HG03108 (cell line): Measurements from ENCODE around the gene PARD3.

Source experiments
- ATAC-seq: cut with Tn5 transposase; IDR thresholded peaks from one replicate; pipeline ENCODE4 v1.9.1; 2021; ENCODE audit warnings: moderate library complexity; ENCODE audit not compliant: unreplicated experiment

Gene PARD3

GRCh38 chr10:34825414-34825813 lies 10.3 kb upstream of the PARD3 start:
- ATAC-seq: no peak

GRCh38 chr10:34824870-34825269 lies 9.8 kb upstream of the PARD3 start:
- no peak for ATAC-seq

- ATAC-seq: no peak
Observed at GRCh38 chr10:34821587-34822585, 6.8 kb upstream of the PARD3 start.

- ATAC-seq: no peak
Observed at GRCh38 chr10:34817586-34817985, 2.5 kb upstream of the PARD3 start.

GRCh38 chr10:34817054-34817453 lies 2.0 kb upstream of the PARD3 start:
- no peak for ATAC-seq

GRCh38 chr10:34816501-34817002 lies 1.5 kb upstream of the PARD3 start:
- no peak for ATAC-seq

GRCh38 chr10:34816085-34816496 lies 995 bp upstream of the PARD3 start:
- ATAC-seq: no peak

GRCh38 chr10:34814913-34815184 lies 247 bp downstream of the PARD3 start:
- no peak for ATAC-seq

- ATAC-seq: peak; percentile 38
Observed at GRCh38 chr10:34814223-34814912, 728 bp downstream of the PARD3 start.

GRCh38 chr10:34813626-34814222 lies 1.4 kb downstream of the PARD3 start:
- no peak for ATAC-seq

GRCh38 chr10:34812771-34813170 lies 2.3 kb downstream of the PARD3 start:
- no peak for ATAC-seq

GRCh38 chr10:34811968-34812514 lies 3.1 kb downstream of the PARD3 start:
- ATAC-seq: no peak

- no peak for ATAC-seq
Observed at GRCh38 chr10:34811126-34811967, 3.7 kb downstream of the PARD3 start.

GRCh38 chr10:34809796-34810195 lies 5.3 kb downstream of the PARD3 start:
- no peak for ATAC-seq

- peak; percentile 46 for ATAC-seq
Observed at GRCh38 chr10:34808801-34809745, 6.0 kb downstream of the PARD3 start.

GRCh38 chr10:34808336-34808735 lies 6.8 kb downstream of the PARD3 start:
- no peak for ATAC-seq

GRCh38 chr10:34804306-34804705 lies 10.8 kb downstream of the PARD3 start:
- ATAC-seq: no peak

GRCh38 chr10:34802692-34803091 lies 12.4 kb downstream of the PARD3 start:
- no peak for ATAC-seq

- ATAC-seq: no peak
Observed at GRCh38 chr10:34801097-34801733, 13.9 kb downstream of the PARD3 start.
